Keratinocyte (primary cell): ENCODE measurements around the gene CELSR1. TPM values are rescaled to one million over a fixed set of nuclear protein-coding genes. Genes with fewer than 3 reads are reported as not detected.

Experiments used
- DNase-seq: peaks from one replicate; pipeline ENCODE4 v3.0.0-alpha.2; 2011; ENCODE audit warnings: low read depth, missing footprints, low spot score
- FAIRE-seq: peaks from 2 replicates; lab custom pipeline; 2011; peaks lifted over from hg19 to GRCh38; lab: Jason Lieb, UNC
- H2AFZ ChIP-seq: 2 replicates; pipeline ENCODE4 v1.6.0; 2012; ENCODE audit warnings: low read length, control low read depth, inconsistent platforms; ENCODE audit not compliant: control insufficient read depth
- H3K27ac ChIP-seq: 2 replicates; pipeline ENCODE4 v1.5.1; 2011; ENCODE audit warnings: low read length; ENCODE audit not compliant: control insufficient read depth, insufficient read depth
- H3K27me3 ChIP-seq: 3 replicates; pipeline ENCODE4 v1.6.0; 2011; ENCODE audit warnings: low read length; ENCODE audit not compliant: control insufficient read depth, insufficient read depth; ENCODE audit errors: extremely low read depth
- H3K36me3 ChIP-seq, 2 experiments: 2 replicates in 1 of 2; 3 replicates in 1 of 2; pipeline ENCODE4 v1.5.1; 2011; ENCODE audit warnings: low read length in 2 of 2, mild to moderate bottlenecking in 1 of 2; ENCODE audit not compliant: control insufficient read depth in 2 of 2, insufficient read depth in 2 of 2; ENCODE audit errors: extremely low read depth in 1 of 2
- H3K4me1 ChIP-seq: 3 replicates; pipeline ENCODE4 v1.5.1; 2011; ENCODE audit warnings: low read length; ENCODE audit not compliant: control insufficient read depth, insufficient read depth; ENCODE audit errors: extremely low read depth
- H3K4me2 ChIP-seq: 3 replicates; pipeline ENCODE4 v1.6.0; 2011; ENCODE audit warnings: low read depth, low read length; ENCODE audit not compliant: control insufficient read depth, insufficient read depth; ENCODE audit errors: extremely low read depth
- H3K4me3 ChIP-seq, 3 experiments: fragments of 200-600 bp in 1 of 3; sonication (generic) in 1 of 3; 2 replicates in 2 of 3; 3 replicates in 1 of 3; pipeline ENCODE4 v1.5.1; 2011 to 2016; ENCODE audit warnings: low read length in 3 of 3, mild to moderate bottlenecking in 3 of 3, control low read depth in 2 of 3, inconsistent platforms in 1 of 3, low read depth in 1 of 3, mixed read lengths in 1 of 3, mixed run types in 1 of 3, moderate library complexity in 1 of 3; ENCODE audit not compliant: control insufficient read depth in 2 of 3, insufficient read depth in 2 of 3; ENCODE audit errors: extremely low read depth in 1 of 3
- H3K79me2 ChIP-seq: 2 replicates; pipeline ENCODE4 v1.6.0; 2012; ENCODE audit warnings: low read length; ENCODE audit not compliant: control insufficient read depth, insufficient read depth
- H3K9ac ChIP-seq: 3 replicates; pipeline ENCODE4 v1.6.0; 2011; ENCODE audit warnings: low read length; ENCODE audit not compliant: control insufficient read depth, insufficient read depth; ENCODE audit errors: extremely low read depth
- H3K9me1 ChIP-seq: 3 replicates; pipeline ENCODE4 v1.6.0; 2011; ENCODE audit warnings: low read length; ENCODE audit not compliant: control insufficient read depth, insufficient read depth; ENCODE audit errors: extremely low read depth
- H3K9me3 ChIP-seq: 2 replicates; pipeline ENCODE4 v1.5.1; 2012; ENCODE audit warnings: low read depth, low read length; ENCODE audit not compliant: control insufficient read depth
- H4K20me1 ChIP-seq: 3 replicates; pipeline ENCODE4 v1.6.0; 2011; ENCODE audit warnings: low read length; ENCODE audit not compliant: control insufficient read depth, insufficient read depth; ENCODE audit errors: extremely low read depth
- CTCF ChIP-seq, 3 experiments: IDR thresholded peaks in 1 of 3; conservative IDR thresholded peaks in 1 of 3; optimal IDR thresholded peaks in 1 of 3; 2 replicates in 2 of 3; 3 replicates in 1 of 3; pipeline versions ENCODE3 to v1.5.1; 2011; ENCODE audit warnings: low read length in 3 of 3, mild to moderate bottlenecking in 3 of 3, moderate library complexity in 2 of 3, control low read depth in 1 of 3, inconsistent platforms in 1 of 3; ENCODE audit not compliant: insufficient read depth in 2 of 3; ENCODE audit errors: extremely low read depth in 1 of 3
- EZH2 ChIP-seq: IDR thresholded peaks from one replicate; pipeline ENCODE4 v1.6.1; 2012; ENCODE audit warnings: inconsistent platforms, mild to moderate bottlenecking, low read length, moderate library complexity
- dilution Hi-C: fragments of 300-500 bp; cut with MboI; formaldehyde crosslinking; loops from one replicate; pipeline ENCODE4 v1.7.0; 2020; ENCODE audit warnings: low sequenced_read_pairs; ENCODE audit not compliant: extremely low pct_ligation_motif_present
- polyA plus RNA-seq, 5 experiments: library from polyadenylated mRNA; depleted of rRNA in 3 of 5; stranded (reverse) in 3 of 5; stranded (forward) in 1 of 5; unstranded in 1 of 5; fragments of >200 nt; gene quantifications; 1 replicate in 1 of 5; 2 replicates in 3 of 5; 3 replicates in 1 of 5; pipeline versions ENCODE4 v1.2.1 to v1.2.3, GENCODE V29; 2011 to 2012; ENCODE audit warnings: missing spikeins in 2 of 5, low read depth in 1 of 5, low replicate concordance in 1 of 5

CELSR1 gene
- polyA plus RNA-seq, 1 donor (not counting 4 experiments of a cell fraction or from before 2014, with no cell fraction given), result 16.1 TPM

- no peak overlapping the region for H2AFZ ChIP-seq
- H3K4me3 ChIP-seq, result no peak overlapping the region
- no peaks in the 10 kb centered on the region for H3K9me1 ChIP-seq
- no peaks in the 10 kb centered on the region for H3K27me3 ChIP-seq
- H3K36me3 ChIP-seq, result peaks cover 9 to 19% of the 10 kb centered on the region in 2 experiments
- H3K4me2 ChIP-seq, result no peak overlapping the region
- dilution Hi-C loops, result no loop called here
- H4K20me1 ChIP-seq, result peaks cover 2% of the 10 kb centered on the region
- no peaks in the 10 kb centered on the region for H3K4me1 ChIP-seq
- no peak overlapping the region for H3K27ac ChIP-seq
- TF ChIP-seq CTCF (optimal IDR thresholded peaks at IDR 0.05 in 1 of 3, IDR thresholded peaks at IDR 0.05 in 1 of 3, conservative IDR thresholded peaks at IDR 0.05 in 1 of 3; ENCODE audit: extremely low read depth in 1 of 3, insufficient read depth in 2 of 3, low read length in 3 of 3), result no peak
- no peak for TF ChIP-seq EZH2
- H3K79me2 ChIP-seq, result no peaks in the 10 kb centered on the region
- FAIRE-seq, result no peak
- no peaks in the 10 kb centered on the region for H3K9me3 ChIP-seq
- no peak for DNase-seq
- H3K9ac ChIP-seq, result no peak overlapping the region
Observed at GRCh38 chr22:46408568-46409506, 128.6 kb downstream of the CELSR1 start.

- Histone ChIP-seq H3K9ac (no peak overlapping the region), H3K27me3 (no peaks in the 10 kb centered on the region), H3K9me3 (no peaks in the 10 kb centered on the region), H3K9me1 (no peaks in the 10 kb centered on the region), H3K36me3 (peaks cover 9 to 19% of the 10 kb centered on the region in 2 experiments), H3K4me3 (no peak overlapping the region), H3K79me2 (no peaks in the 10 kb centered on the region), H3K4me1 (no peaks in the 10 kb centered on the region), H3K27ac (no peak overlapping the region), H4K20me1 (peaks cover 2% of the 10 kb centered on the region), H2AFZ (no peak overlapping the region), H3K4me2 (no peak overlapping the region)
- dilution Hi-C loops, result no loop called here
- FAIRE-seq (no peak), DNase-seq (no peak)
- no peak for TF ChIP-seq EZH2
Observed at GRCh38 chr22:46407748-46408147, 129.7 kb downstream of the CELSR1 start.
